ENCODE results near the gene AGAP3.
"Not testable (repeated sequence)": the region's sequence is repeated elsewhere in the genome, so short reads cannot be mapped to it uniquely, and the experiment has no call there.

Gene AGAP3

GRCh38 chr7:151085691-151086620 is at the start of gene AGAP3:
Gene AGAP3 (plus strand): TSS chr7:151086475. CDS start chr7:151086742, 267 bp downstream.
- H3K4me3 ChIP-seq (replicated peaks in 1 of 2; ENCODE audit: low read depth in 2 of 2, low read length in 2 of 2), result peak within 1 kb of the TSS; percentile 74 to 81
- peak; percentile 66 to 81 for DNase-seq (ENCODE audit: low read depth in 2 of 2)
- TF ChIP-seq, protein P1, sequence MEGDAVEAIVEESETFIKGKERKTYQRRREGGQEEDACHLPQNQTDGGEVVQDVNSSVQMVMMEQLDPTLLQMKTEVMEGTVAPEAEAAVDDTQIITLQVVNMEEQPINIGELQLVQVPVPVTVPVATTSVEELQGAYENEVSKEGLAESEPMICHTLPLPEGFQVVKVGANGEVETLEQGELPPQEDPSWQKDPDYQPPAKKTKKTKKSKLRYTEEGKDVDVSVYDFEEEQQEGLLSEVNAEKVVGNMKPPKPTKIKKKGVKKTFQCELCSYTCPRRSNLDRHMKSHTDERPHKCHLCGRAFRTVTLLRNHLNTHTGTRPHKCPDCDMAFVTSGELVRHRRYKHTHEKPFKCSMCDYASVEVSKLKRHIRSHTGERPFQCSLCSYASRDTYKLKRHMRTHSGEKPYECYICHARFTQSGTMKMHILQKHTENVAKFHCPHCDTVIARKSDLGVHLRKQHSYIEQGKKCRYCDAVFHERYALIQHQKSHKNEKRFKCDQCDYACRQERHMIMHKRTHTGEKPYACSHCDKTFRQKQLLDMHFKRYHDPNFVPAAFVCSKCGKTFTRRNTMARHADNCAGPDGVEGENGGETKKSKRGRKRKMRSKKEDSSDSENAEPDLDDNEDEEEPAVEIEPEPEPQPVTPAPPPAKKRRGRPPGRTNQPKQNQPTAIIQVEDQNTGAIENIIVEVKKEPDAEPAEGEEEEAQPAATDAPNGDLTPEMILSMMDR (IDR thresholded peaks at IDR 0.05; ENCODE audit: low read depth, low read length), result no peak

- TF ChIP-seq, protein P1 (IDR thresholded peaks at IDR 0.05; ENCODE audit: low read depth, low read length), result no peak
- H3K4me3 ChIP-seq (replicated peaks in 1 of 2; ENCODE audit: low read depth in 2 of 2, low read length in 2 of 2), result no peak overlapping the region
- DNase-seq (ENCODE audit: low read depth in 2 of 2), result peak; percentile 88 to 96
Observed at GRCh38 chr7:151038951-151039849, 47.1 kb upstream of the AGAP3 start.

DNA sequence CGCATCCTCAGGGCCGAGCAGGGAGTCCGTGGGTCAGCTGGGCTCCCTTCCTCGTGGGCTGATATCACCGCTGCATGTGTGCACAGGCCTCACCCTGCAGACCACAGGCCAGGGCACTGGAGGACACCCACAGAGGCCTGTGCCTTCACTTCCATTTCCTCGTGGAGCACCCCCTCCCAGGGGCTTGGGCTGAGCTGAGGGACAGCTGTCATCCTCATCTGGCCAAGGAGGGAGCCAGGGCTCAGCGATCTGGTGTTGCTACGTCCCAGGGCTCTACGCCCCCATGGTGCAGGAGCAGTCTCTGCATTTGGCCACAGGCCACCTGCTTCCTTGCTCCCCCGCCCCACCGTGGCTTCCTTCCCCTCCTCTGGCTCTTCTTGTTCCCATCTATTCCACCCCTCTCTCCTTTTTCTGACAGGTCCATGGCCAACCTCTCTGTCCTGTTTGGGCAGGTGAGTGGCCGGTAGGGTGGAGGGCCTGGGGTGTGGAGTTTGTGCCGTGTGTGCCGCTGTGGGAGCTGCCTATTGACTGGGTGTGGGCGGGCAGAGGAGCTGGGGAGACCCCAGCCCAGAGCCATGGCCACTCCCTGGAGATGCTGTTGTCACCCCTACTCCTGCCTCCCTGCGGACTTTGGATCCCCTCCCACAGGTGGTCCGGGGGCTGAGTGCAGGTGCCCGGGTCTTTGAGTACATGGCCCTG is 46.3 kb upstream of the AGAP3 start:
- no peak for DNase-seq (ENCODE audit: low read depth in 2 of 2)
- H3K4me3 ChIP-seq (replicated peaks in 1 of 2; ENCODE audit: low read depth in 2 of 2, low read length in 2 of 2), result no peak overlapping the region
- TF ChIP-seq, protein P1 (IDR thresholded peaks at IDR 0.05; ENCODE audit: low read depth, low read length), result no peak

GRCh38 chr7:151040616-151041375 is 45.5 kb upstream of the AGAP3 start:
- no peak for DNase-seq (ENCODE audit: low read depth in 2 of 2)
- TF ChIP-seq, protein P1 (IDR thresholded peaks at IDR 0.05; ENCODE audit: low read depth, low read length), result no peak
- no peak overlapping the region for H3K4me3 ChIP-seq (replicated peaks in 1 of 2; ENCODE audit: low read depth in 2 of 2, low read length in 2 of 2)

DNA sequence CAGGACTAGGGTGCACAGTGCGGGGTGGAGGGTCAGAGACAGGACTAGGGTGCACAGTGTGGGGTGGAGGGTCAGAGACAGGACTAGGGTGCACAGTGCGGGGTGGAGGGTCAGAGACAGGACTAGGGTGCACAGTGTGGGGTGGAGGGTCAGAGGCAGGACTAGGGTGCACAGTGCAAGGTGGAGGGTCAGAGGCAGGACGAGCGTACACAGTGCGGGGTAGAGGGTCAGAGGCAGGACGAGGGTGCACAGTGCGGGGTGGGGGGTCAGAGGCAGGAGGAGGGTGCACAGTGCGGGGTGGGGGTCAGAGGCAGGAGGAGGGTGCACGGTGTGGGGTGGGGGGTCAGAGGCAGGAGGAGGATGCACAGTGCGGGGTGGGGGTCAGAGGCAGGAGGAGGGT is 42.8 kb upstream of the AGAP3 start:
- H3K4me3 ChIP-seq (replicated peaks in 1 of 2; ENCODE audit: low read depth in 2 of 2, low read length in 2 of 2); DNase-seq (ENCODE audit: low read depth in 2 of 2): not testable (repeated sequence)

DNA sequence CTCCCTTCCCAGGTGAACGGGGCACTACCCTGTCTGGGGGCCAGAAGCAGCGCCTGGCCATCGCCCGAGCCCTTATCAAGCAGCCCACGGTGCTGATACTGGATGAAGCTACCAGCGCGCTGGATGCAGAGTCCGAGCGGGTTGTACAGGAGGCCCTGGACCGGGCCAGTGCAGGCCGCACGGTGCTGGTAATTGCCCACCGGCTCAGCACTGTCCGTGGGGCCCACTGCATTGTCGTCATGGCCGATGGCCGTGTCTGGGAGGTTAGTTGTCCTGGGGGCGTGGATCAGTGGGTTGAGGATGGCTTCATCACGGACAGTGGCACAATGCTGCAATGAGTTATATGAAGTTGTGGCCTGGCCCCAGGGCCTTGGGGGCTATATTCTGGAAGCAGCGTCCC is 42.3 kb upstream of the AGAP3 start:
- H3K4me3 ChIP-seq (replicated peaks in 1 of 2; ENCODE audit: low read depth in 2 of 2, low read length in 2 of 2), result no peak overlapping the region
- no peak for DNase-seq (ENCODE audit: low read depth in 2 of 2)
- TF ChIP-seq, protein P1 (IDR thresholded peaks at IDR 0.05; ENCODE audit: low read depth, low read length), result no peak
